B cell (primary cell): ENCODE measurements around the gene EMILIN3.

Experiments used
- EZH2 ChIP-seq: IDR thresholded peaks from 2 replicates; pipeline ENCODE4 v1.6.1; 2012; ENCODE audit warnings: borderline replicate concordance, low read depth, mild to moderate bottlenecking, moderate library complexity, low read length; ENCODE audit not compliant: insufficient read depth, poor library complexity, severe bottlenecking
- TF ChIP-seq, protein P1 (sequence below): fragments of 200-600 bp; IDR thresholded peaks from one replicate; pipeline ENCODE4 v1.8.0; 2022; ENCODE audit warnings: antibody characterized with exemption, mild to moderate bottlenecking

DNA sequence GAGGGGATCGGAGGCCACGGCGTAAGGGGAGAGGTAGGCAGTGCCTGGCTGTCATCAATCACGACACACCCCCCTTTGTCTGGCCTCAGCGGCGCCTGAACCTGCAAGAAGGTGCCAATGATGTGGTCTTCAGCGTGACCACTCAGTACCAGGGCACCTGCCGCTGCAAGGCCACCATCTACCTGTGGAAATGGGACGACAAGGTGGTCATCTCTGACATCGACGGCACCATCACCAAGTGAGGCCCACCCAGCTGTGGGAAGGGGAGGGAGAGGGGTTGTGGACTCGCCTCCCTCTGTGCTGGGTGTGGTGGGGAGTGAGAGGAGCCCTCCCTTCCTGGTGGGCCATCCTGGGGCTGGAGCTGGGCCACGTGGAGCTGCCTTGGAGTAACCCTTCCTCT, 9.7 kb downstream of the EMILIN3 start:
- TF ChIP-seq, protein P1, sequence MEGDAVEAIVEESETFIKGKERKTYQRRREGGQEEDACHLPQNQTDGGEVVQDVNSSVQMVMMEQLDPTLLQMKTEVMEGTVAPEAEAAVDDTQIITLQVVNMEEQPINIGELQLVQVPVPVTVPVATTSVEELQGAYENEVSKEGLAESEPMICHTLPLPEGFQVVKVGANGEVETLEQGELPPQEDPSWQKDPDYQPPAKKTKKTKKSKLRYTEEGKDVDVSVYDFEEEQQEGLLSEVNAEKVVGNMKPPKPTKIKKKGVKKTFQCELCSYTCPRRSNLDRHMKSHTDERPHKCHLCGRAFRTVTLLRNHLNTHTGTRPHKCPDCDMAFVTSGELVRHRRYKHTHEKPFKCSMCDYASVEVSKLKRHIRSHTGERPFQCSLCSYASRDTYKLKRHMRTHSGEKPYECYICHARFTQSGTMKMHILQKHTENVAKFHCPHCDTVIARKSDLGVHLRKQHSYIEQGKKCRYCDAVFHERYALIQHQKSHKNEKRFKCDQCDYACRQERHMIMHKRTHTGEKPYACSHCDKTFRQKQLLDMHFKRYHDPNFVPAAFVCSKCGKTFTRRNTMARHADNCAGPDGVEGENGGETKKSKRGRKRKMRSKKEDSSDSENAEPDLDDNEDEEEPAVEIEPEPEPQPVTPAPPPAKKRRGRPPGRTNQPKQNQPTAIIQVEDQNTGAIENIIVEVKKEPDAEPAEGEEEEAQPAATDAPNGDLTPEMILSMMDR = no peak
- no peak for TF ChIP-seq EZH2
